Hepatocyte (in vitro differentiated cells): ENCODE measurements around the gene ETV2.

Experiments
- EZH2 ChIP-seq: fragments of 200-600 bp; sonication (generic); IDR thresholded peaks from 2 replicates; pipeline ENCODE4 v1.6.1; 2016; ENCODE audit warnings: antibody characterized with exemption, mild to moderate bottlenecking, borderline replicate concordance
- EZH2phosphoT487 ChIP-seq: fragments of 200-600 bp; sonication (generic); IDR thresholded peaks from one replicate; pipeline ENCODE4 v1.6.1; 2018; ENCODE audit warnings: antibody characterized with exemption, mild to moderate bottlenecking, low read depth, moderate library complexity; ENCODE audit not compliant: unreplicated experiment, severe bottlenecking
- TF ChIP-seq, protein P1 (sequence below): fragments of 200-600 bp; sonication (generic); IDR thresholded peaks from 2 replicates; pipeline ENCODE4 v1.5.1; 2016; ENCODE audit warnings: antibody characterized with exemption, mild to moderate bottlenecking; ENCODE audit not compliant: poor library complexity

DNA sequence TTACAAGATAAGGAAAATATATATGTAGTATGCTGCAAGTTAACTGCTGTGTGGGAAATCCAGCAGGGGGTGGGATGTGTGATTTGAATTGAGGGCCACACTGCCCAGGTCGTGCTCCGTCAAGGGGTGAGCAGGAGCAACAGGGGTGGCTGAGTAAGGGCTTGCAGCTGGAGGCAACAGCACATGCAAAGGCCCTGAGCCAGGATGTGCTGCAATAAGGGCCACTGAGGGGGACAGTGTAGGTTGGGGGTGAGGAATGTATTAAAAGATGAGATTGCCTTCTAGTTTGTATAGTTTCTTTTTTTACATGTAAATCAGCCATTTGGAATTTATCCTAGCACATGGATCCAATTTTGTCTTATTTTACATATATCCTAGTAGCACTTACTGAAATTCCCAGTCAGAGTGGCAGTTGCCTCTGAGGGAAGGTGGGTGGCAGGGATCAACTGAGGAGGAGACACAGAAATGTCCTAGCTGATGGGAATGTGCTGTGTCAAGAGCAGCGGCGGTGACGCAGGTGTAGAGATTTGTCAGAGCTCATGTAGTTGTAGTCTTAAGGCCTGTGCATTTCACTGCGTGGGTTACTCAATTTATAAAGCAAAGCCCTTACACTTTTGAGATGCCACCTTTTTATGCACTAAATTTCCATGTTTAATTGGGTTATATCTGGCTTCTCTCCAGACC, 18.1 kb upstream of the ETV2 start:
- TF ChIP-seq, protein P1, sequence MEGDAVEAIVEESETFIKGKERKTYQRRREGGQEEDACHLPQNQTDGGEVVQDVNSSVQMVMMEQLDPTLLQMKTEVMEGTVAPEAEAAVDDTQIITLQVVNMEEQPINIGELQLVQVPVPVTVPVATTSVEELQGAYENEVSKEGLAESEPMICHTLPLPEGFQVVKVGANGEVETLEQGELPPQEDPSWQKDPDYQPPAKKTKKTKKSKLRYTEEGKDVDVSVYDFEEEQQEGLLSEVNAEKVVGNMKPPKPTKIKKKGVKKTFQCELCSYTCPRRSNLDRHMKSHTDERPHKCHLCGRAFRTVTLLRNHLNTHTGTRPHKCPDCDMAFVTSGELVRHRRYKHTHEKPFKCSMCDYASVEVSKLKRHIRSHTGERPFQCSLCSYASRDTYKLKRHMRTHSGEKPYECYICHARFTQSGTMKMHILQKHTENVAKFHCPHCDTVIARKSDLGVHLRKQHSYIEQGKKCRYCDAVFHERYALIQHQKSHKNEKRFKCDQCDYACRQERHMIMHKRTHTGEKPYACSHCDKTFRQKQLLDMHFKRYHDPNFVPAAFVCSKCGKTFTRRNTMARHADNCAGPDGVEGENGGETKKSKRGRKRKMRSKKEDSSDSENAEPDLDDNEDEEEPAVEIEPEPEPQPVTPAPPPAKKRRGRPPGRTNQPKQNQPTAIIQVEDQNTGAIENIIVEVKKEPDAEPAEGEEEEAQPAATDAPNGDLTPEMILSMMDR: no peak
- no peak for TF ChIP-seq EZH2
- TF ChIP-seq EZH2phosphoT487: no peak
